ENCODE data around the gene LGI4.
A peak's percentile ranks its signal among the peaks of the same experiment; 100 is the strongest.

Gene LGI4

DNA sequence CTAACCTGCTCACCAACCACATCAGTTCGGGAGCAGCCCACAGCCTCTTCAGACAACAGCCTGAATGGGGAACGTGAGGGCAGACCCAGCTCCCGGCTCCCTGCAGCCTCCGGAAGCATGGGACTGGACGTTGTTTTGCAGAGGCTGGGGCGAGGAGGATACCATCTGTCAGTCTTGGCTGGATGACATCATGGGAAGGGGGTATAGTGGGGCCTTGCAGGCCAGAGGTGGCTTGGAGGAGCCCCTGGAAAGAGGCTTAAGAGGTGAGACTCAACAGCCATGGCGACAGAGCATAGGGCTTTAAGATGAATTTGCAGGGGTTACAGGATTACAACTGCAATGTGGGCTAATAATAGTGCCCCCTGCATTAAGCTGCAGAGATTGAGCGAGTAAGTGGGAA is 17.7 kb downstream of the LGI4 start:
- H3K27ac ChIP-seq (ENCODE audit: poor library complexity, severe bottlenecking): peak overlapping the region; percentile 92
- H3K27me3 ChIP-seq (ENCODE audit: insufficient read depth, poor library complexity, severe bottlenecking): no peaks in the 10 kb centered on the region
- ATAC-seq (ENCODE audit: low read depth): no peak

GRCh38 chr19:35116072-35116801 is 18.6 kb downstream of the LGI4 start:
- Histone ChIP-seq H3K9me3 (ENCODE audit: severe bottlenecking) (no peaks in the 10 kb centered on the region), H3K36me3 (ENCODE audit: low read depth) (peaks cover 19% of the 10 kb centered on the region), H3K4me3 (ENCODE audit: severe bottlenecking) (peak overlapping the region; percentile 44), H3K4me1 (ENCODE audit: insufficient read depth, poor library complexity, severe bottlenecking) (peaks cover 19% of the 10 kb centered on the region), H3K27ac (ENCODE audit: poor library complexity, severe bottlenecking) (peak overlapping the region; percentile 92), H3K27me3 (ENCODE audit: insufficient read depth, poor library complexity, severe bottlenecking) (no peaks in the 10 kb centered on the region)
- no peak for TF ChIP-seq CTCF (IDR thresholded peaks at IDR 0.05; ENCODE audit: poor library complexity, severe bottlenecking)
- ATAC-seq (ENCODE audit: low read depth) (peak; percentile 60), DNase-seq (ENCODE audit: low spot score) (peak; percentile 87)

More for the DNA sequence above, 17.7 kb downstream of the LGI4 start:
- peaks cover 28% of the 10 kb centered on the region for H3K4me1 ChIP-seq (ENCODE audit: insufficient read depth, poor library complexity, severe bottlenecking)
- H3K9me3 ChIP-seq (ENCODE audit: severe bottlenecking): no peaks in the 10 kb centered on the region
- peaks cover 28% of the 10 kb centered on the region for H3K36me3 ChIP-seq (ENCODE audit: low read depth)
- peak overlapping the region; percentile 44 for H3K4me3 ChIP-seq (ENCODE audit: severe bottlenecking)
- TF ChIP-seq CTCF (IDR thresholded peaks at IDR 0.05; ENCODE audit: poor library complexity, severe bottlenecking): no peak
- DNase-seq (ENCODE audit: low spot score): no peak

- no peaks in the 10 kb centered on the region for H3K27me3 ChIP-seq (ENCODE audit: insufficient read depth, poor library complexity, severe bottlenecking)
- H3K36me3 ChIP-seq (ENCODE audit: low read depth): peaks cover 12% of the 10 kb centered on the region
- peak within 1 kb of the TSS; percentile 44 for H3K4me3 ChIP-seq (ENCODE audit: severe bottlenecking)
- peak within 1 kb of the TSS; percentile 92 for H3K27ac ChIP-seq (ENCODE audit: poor library complexity, severe bottlenecking)
- H3K9me3 ChIP-seq (ENCODE audit: severe bottlenecking): no peaks in the 10 kb centered on the region
- TF ChIP-seq CTCF (IDR thresholded peaks at IDR 0.05; ENCODE audit: poor library complexity, severe bottlenecking): no peak
- ATAC-seq (ENCODE audit: low read depth) (peak; percentile 5; the same call in 2 of the 3 replicates), DNase-seq (ENCODE audit: low spot score) (no peak)
- H3K4me1 ChIP-seq (ENCODE audit: insufficient read depth, poor library complexity, severe bottlenecking): peaks cover 10% of the 10 kb centered on the region
Measured at GRCh38 chr19:35115177-35115951, 19.5 kb downstream of the LGI4 start, which contains the start of gene FXYD3. TSS of gene FXYD3 (plus strand) at chr19:35115823. CDS start at chr19:35119377, 3,554 bp downstream.

- Histone ChIP-seq H3K9me3 (ENCODE audit: severe bottlenecking) (no peaks in the 10 kb centered on the region), H3K4me3 (ENCODE audit: severe bottlenecking) (peak overlapping the region; percentile 44), H3K27ac (ENCODE audit: poor library complexity, severe bottlenecking) (peak overlapping the region; percentile 92), H3K27me3 (ENCODE audit: insufficient read depth, poor library complexity, severe bottlenecking) (no peaks in the 10 kb centered on the region), H3K4me1 (ENCODE audit: insufficient read depth, poor library complexity, severe bottlenecking) (peaks cover 4% of the 10 kb centered on the region), H3K36me3 (ENCODE audit: low read depth) (peaks cover 6% of the 10 kb centered on the region; the same call in 1 of the 2 replicates)
- ATAC-seq (ENCODE audit: low read depth): peak; percentile 65
- TF ChIP-seq CTCF (IDR thresholded peaks at IDR 0.05; ENCODE audit: poor library complexity, severe bottlenecking): peak; percentile 95
- DNase-seq (ENCODE audit: low spot score): no peak
Measured at GRCh38 chr19:35114353-35115176, 20.3 kb downstream of the LGI4 start.
